T1000 (cell line): ENCODE data around the gene DNAAF6.

Source experiments
- DNase-seq: peaks from one replicate; lab custom pipeline; 2025; ENCODE audit warnings: mixed read lengths; lab: John Stamatoyannopoulos, UW

DNAAF6 gene

GRCh38 chrX:107293056-107293455, 86.6 kb downstream of the DNAAF6 start:
- DNase-seq, result no peak
